ENCODE data around the gene ELOB.

DNA sequence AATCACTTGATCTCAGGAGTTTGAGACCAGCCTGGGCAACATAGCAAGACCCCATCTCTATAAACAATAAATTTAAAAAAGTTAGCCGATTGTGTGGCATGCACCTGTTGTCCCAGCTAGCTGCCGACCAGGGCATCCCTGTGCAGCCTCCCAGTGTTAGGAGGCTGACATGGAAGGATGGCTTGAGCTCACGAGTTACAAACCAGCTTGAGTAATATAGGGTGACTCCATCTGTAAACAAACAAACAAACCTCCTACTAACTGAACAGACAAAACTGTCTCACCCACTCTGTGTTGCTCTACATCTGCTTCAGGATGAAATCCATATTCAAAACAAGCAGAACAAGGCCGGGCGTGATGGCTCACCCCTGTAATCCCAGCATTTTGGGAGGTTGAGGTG, 50.2 kb downstream of the ELOB start:
- no peak for TF ChIP-seq EZH2 (IDR thresholded peaks at IDR 0.05; ENCODE audit: insufficient read depth, low read length)
- TF ChIP-seq, protein P1, sequence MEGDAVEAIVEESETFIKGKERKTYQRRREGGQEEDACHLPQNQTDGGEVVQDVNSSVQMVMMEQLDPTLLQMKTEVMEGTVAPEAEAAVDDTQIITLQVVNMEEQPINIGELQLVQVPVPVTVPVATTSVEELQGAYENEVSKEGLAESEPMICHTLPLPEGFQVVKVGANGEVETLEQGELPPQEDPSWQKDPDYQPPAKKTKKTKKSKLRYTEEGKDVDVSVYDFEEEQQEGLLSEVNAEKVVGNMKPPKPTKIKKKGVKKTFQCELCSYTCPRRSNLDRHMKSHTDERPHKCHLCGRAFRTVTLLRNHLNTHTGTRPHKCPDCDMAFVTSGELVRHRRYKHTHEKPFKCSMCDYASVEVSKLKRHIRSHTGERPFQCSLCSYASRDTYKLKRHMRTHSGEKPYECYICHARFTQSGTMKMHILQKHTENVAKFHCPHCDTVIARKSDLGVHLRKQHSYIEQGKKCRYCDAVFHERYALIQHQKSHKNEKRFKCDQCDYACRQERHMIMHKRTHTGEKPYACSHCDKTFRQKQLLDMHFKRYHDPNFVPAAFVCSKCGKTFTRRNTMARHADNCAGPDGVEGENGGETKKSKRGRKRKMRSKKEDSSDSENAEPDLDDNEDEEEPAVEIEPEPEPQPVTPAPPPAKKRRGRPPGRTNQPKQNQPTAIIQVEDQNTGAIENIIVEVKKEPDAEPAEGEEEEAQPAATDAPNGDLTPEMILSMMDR (IDR thresholded peaks at IDR 0.05; ENCODE audit: insufficient read depth, low read depth, low read length): no peak

All from astrocyte (in vitro differentiated cells and primary cell).